ENCODE measurements around the gene ROR1. TPM values are rescaled to one million over a fixed set of nuclear protein-coding genes. Genes with fewer than 3 reads are reported as not detected.

The ROR1 gene
- total and polyA plus RNA-seq, 10 of the 15 experiments (the other 5 are each of a cell fraction or from before 2014, with no cell fraction given), result 0.02 to 0.08 (median 0.05) TPM; not detected in 6

DNA sequence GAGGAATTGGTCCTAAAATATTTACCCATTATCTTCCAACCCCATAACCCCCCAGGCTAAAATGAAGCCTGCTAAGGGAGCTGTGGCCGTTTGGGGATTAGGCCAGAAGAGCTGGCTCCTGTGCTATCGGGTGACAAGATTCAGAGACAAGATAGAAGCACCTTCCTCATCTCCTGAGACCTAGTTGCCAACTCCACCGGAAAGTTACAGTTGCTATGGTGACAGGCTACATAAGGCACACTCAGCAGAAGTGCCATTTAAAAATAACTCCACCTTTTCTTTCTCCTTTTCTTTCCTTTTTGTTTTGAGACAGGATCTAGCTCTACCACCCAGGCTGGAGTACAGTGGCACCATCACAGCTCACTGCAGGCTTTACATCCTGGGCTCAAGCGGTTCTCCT is 43.6 kb upstream of the ROR1 start:
- Histone ChIP-seq H3K36me3 (ENCODE audit: control insufficient read depth in 2 of 2, insufficient read depth in 2 of 2, low read length in 1 of 2) (no peaks in the 10 kb centered on the region), H3K4me3 (no peak overlapping the region), H2AFZ (ENCODE audit: control insufficient read depth, low read depth, low read length) (no peak overlapping the region), H4K20me1 (ENCODE audit: control insufficient read depth, insufficient read depth) (no peaks in the 10 kb centered on the region), H3K27ac (ENCODE audit: control insufficient read depth, insufficient read depth) (no peak overlapping the region), H3K27me3 (replicated peaks in 1 of 2; ENCODE audit: control insufficient read depth in 2 of 2, insufficient read depth in 2 of 2, low read length in 1 of 2) (no peaks in the 10 kb centered on the region), H3K79me2 (ENCODE audit: control insufficient read depth, insufficient read depth, low read length) (no peaks in the 10 kb centered on the region), H3K4me2 (ENCODE audit: control insufficient read depth, insufficient read depth) (no peak overlapping the region), H3K9ac (ENCODE audit: control insufficient read depth, insufficient read depth, low read length) (no peak overlapping the region), H3K4me1 (ENCODE audit: control insufficient read depth, insufficient read depth, low read length) (no peaks in the 10 kb centered on the region), H3K9me3 (replicated peaks; ENCODE audit: control insufficient read depth, insufficient read depth, low read length) (no peaks in the 10 kb centered on the region)
- ChIA-PET CTCF (interaction anchor here (0.7 to 1.3 kb wide), 3 partner anchors 19 to 419 kb away, joined by 3 to 5 read pairs (median 4); no protein-coding TSS in a partner anchor), POLR2A (no interaction called here), SMC1A (ENCODE audit: uncharacterized antibody, unreplicated experiment) (no interaction called here), RAD21 (ENCODE audit: unreplicated experiment) (no interaction called here)
- TF ChIP-seq YBX1 (IDR thresholded peaks at IDR 0.05) (no peak), JUNB (IDR thresholded peaks at IDR 0.05) (no peak), NR2C2 (IDR thresholded peaks at IDR 0.05; ENCODE audit: borderline replicate concordance, control insufficient read depth, insufficient read length, low read depth) (no peak), CBFB (IDR thresholded peaks at IDR 0.05; ENCODE audit: low read depth) (no peak), NR2F1 (conservative IDR thresholded peaks at IDR 0.05) (no peak), BRCA1 (IDR thresholded peaks at IDR 0.05; ENCODE audit: low read depth, low read length) (no peak), CHD2 (IDR thresholded peaks at IDR 0.05; ENCODE audit: borderline replicate concordance, low read depth, low read length) (no peak), ETV6 (conservative IDR thresholded peaks at IDR 0.05 in 1 of 2, IDR thresholded peaks at IDR 0.05 in 1 of 2; ENCODE audit: borderline replicate concordance in 1 of 2, low read depth in 1 of 2) (no peak), LARP7 (IDR thresholded peaks at IDR 0.05) (no peak)
- TF ChIP-seq, protein P1, sequence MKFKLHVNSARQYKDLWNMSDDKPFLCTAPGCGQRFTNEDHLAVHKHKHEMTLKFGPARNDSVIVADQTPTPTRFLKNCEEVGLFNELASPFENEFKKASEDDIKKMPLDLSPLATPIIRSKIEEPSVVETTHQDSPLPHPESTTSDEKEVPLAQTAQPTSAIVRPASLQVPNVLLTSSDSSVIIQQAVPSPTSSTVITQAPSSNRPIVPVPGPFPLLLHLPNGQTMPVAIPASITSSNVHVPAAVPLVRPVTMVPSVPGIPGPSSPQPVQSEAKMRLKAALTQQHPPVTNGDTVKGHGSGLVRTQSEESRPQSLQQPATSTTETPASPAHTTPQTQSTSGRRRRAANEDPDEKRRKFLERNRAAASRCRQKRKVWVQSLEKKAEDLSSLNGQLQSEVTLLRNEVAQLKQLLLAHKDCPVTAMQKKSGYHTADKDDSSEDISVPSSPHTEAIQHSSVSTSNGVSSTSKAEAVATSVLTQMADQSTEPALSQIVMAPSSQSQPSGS (IDR thresholded peaks at IDR 0.05; ENCODE audit: low read length), result no peak
- TF ChIP-seq, protein P2, sequence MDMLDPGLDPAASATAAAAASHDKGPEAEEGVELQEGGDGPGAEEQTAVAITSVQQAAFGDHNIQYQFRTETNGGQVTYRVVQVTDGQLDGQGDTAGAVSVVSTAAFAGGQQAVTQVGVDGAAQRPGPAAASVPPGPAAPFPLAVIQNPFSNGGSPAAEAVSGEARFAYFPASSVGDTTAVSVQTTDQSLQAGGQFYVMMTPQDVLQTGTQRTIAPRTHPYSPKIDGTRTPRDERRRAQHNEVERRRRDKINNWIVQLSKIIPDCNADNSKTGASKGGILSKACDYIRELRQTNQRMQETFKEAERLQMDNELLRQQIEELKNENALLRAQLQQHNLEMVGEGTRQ (IDR thresholded peaks at IDR 0.05; ENCODE audit: borderline replicate concordance, low read depth, low read length), result no peak
- TF ChIP-seq, protein P3, sequence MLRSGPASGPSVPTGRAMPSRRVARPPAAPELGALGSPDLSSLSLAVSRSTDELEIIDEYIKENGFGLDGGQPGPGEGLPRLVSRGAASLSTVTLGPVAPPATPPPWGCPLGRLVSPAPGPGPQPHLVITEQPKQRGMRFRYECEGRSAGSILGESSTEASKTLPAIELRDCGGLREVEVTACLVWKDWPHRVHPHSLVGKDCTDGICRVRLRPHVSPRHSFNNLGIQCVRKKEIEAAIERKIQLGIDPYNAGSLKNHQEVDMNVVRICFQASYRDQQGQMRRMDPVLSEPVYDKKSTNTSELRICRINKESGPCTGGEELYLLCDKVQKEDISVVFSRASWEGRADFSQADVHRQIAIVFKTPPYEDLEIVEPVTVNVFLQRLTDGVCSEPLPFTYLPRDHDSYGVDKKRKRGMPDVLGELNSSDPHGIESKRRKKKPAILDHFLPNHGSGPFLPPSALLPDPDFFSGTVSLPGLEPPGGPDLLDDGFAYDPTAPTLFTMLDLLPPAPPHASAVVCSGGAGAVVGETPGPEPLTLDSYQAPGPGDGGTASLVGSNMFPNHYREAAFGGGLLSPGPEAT (IDR thresholded peaks at IDR 0.05; ENCODE audit: low read depth), result no peak
- TF ChIP-seq, protein P4, sequence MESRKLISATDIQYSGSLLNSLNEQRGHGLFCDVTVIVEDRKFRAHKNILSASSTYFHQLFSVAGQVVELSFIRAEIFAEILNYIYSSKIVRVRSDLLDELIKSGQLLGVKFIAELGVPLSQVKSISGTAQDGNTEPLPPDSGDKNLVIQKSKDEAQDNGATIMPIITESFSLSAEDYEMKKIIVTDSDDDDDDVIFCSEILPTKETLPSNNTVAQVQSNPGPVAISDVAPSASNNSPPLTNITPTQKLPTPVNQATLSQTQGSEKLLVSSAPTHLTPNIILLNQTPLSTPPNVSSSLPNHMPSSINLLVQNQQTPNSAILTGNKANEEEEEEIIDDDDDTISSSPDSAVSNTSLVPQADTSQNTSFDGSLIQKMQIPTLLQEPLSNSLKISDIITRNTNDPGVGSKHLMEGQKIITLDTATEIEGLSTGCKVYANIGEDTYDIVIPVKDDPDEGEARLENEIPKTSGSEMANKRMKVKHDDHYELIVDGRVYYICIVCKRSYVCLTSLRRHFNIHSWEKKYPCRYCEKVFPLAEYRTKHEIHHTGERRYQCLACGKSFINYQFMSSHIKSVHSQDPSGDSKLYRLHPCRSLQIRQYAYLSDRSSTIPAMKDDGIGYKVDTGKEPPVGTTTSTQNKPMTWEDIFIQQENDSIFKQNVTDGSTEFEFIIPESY (IDR thresholded peaks at IDR 0.05), result no peak
- TF ChIP-seq, protein P5, sequence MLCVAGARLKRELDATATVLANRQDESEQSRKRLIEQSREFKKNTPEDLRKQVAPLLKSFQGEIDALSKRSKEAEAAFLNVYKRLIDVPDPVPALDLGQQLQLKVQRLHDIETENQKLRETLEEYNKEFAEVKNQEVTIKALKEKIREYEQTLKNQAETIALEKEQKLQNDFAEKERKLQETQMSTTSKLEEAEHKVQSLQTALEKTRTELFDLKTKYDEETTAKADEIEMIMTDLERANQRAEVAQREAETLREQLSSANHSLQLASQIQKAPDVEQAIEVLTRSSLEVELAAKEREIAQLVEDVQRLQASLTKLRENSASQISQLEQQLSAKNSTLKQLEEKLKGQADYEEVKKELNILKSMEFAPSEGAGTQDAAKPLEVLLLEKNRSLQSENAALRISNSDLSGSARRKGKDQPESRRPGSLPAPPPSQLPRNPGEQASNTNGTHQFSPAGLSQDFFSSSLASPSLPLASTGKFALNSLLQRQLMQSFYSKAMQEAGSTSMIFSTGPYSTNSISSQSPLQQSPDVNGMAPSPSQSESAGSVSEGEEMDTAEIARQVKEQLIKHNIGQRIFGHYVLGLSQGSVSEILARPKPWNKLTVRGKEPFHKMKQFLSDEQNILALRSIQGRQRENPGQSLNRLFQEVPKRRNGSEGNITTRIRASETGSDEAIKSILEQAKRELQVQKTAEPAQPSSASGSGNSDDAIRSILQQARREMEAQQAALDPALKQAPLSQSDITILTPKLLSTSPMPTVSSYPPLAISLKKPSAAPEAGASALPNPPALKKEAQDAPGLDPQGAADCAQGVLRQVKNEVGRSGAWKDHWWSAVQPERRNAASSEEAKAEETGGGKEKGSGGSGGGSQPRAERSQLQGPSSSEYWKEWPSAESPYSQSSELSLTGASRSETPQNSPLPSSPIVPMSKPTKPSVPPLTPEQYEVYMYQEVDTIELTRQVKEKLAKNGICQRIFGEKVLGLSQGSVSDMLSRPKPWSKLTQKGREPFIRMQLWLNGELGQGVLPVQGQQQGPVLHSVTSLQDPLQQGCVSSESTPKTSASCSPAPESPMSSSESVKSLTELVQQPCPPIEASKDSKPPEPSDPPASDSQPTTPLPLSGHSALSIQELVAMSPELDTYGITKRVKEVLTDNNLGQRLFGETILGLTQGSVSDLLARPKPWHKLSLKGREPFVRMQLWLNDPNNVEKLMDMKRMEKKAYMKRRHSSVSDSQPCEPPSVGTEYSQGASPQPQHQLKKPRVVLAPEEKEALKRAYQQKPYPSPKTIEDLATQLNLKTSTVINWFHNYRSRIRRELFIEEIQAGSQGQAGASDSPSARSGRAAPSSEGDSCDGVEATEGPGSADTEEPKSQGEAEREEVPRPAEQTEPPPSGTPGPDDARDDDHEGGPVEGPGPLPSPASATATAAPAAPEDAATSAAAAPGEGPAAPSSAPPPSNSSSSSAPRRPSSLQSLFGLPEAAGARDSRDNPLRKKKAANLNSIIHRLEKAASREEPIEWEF (IDR thresholded peaks at IDR 0.05; ENCODE audit: insufficient replicate concordance, low read depth, low read length), result no peak
- intact Hi-C loops (cut with micrococcal nuclease; ENCODE audit: unreplicated experiment), result no loop called here
- BruUV-seq (replicated peaks), result no TSS peak
- ATAC-seq (no peak), FAIRE-seq (no peak), DNase-seq (ENCODE audit: low read depth, low spot score) (no peak)
- WGBS (ENCODE audit: insufficient coverage, insufficient replicate concordance, low lambda C conversion rate, missing lambda C conversion rate), result 18% methylated on average over 4 of the region's 4 CpGs
- in situ Hi-C loops (cut with MboI), result no loop called here
